GM18520 (cell line): ENCODE data around the gene PADI1.

Experiments used
- ATAC-seq: cut with Tn5 transposase; IDR thresholded peaks from one replicate; pipeline ENCODE4 v1.9.1; 2021; ENCODE audit not compliant: unreplicated experiment

PADI1 gene, protein sequence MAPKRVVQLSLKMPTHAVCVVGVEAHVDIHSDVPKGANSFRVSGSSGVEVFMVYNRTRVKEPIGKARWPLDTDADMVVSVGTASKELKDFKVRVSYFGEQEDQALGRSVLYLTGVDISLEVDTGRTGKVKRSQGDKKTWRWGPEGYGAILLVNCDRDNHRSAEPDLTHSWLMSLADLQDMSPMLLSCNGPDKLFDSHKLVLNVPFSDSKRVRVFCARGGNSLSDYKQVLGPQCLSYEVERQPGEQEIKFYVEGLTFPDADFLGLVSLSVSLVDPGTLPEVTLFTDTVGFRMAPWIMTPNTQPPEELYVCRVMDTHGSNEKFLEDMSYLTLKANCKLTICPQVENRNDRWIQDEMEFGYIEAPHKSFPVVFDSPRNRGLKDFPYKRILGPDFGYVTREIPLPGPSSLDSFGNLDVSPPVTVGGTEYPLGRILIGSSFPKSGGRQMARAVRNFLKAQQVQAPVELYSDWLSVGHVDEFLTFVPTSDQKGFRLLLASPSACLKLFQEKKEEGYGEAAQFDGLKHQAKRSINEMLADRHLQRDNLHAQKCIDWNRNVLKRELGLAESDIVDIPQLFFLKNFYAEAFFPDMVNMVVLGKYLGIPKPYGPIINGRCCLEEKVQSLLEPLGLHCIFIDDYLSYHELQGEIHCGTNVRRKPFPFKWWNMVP

DNA sequence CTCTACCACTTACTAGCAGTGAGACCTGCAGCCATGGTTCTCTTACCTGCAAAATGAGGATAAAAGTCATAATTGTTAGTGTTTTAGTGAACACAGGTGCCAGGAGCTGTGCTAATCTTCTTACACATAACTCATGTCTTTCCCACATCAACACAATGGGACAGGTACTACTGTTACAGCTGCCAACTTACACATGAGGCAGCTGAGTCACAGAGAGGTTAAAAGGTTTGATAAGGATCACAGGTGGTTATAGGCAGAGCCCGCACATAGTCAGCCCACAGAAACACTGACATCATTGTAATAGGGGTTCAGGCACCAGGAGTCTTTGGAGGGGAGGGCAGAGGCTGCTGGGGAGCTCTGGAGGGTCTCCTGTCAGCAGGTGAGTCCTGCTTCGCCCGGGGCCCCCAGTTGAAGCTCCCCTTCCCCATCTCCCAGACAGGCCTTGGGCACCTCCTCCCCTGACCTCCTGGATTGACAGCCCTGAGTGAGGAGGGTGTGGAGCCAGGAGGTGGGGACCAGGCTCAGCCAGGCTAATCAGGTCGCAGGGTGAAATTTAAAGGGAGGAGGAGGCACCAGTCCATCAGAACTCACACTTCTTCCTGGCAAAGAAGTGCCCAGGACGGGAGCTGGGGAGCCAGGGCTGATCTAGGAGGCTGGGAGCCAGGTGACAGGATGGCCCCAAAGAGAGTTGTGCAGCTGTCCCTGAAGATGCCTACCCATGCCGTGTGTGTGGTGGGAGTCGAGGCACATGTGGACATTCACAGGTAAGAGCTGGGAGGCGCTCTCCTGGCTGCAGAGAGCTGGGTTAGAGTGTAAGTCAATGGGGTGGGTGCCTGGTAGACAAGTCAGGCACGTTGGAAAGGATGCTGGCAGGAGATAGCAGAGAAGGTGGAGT, at the start of gene PADI1:
TSS of gene PADI1 (plus strand) at position 583 of the 895 bp plus-strand sequence. CDS start at position 673, 90 bp downstream.
- no peak for ATAC-seq

GRCh38 chr1:17155257-17155920, 49.5 kb upstream of the PADI1 start:
- no peak for ATAC-seq

GRCh38 chr1:17156108-17156507, 48.8 kb upstream of the PADI1 start:
- no peak for ATAC-seq

DNA sequence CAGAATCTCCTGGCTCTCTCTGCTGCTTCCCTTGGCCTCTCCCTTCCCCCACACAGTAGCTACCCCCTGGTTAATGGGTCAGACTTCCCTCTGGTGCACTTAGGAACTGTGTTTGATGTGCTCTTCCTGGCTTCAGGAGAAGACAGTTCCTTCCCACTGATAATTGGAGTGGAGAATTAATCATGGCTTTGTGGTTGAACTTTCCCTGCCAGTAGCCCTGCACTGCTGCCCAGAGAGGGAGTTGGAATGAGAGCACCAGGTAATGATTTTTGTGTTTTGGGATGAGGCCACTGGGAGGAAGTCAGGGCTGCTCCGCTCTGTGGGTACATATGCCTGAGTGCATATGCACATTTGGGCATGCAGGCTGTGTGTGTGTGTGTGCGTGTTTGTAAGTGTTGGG, 46.0 kb upstream of the PADI1 start:
- no peak for ATAC-seq

DNA sequence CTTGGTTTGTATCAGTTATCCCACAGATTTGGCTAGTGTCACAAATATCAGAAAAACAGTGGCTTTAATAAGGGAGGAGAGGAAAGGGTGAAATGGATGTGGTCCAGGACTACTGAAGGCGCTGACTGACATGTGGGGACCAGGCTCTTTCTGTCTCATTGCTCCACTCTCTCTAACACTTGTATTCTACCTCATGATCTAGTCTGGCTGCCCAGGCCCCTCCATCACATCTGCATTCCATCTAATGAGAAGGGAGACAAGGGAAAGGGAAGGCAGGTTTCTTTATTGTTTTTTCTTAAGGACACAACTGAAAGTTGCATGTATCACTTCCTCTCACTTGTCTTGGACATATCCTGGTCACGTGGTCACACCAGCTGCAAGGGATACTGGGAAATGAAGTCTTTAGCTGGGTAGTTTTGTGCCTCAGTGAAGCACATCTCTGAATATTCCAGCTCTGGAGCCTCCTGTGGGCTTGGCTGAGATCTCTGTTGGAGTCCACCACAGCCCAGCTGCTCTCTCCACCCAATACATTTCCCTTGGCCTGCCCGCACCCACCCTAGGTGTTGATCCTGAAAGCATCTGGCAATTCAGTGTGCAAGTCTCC, 43.7 kb upstream of the PADI1 start:
- no peak for ATAC-seq

DNA sequence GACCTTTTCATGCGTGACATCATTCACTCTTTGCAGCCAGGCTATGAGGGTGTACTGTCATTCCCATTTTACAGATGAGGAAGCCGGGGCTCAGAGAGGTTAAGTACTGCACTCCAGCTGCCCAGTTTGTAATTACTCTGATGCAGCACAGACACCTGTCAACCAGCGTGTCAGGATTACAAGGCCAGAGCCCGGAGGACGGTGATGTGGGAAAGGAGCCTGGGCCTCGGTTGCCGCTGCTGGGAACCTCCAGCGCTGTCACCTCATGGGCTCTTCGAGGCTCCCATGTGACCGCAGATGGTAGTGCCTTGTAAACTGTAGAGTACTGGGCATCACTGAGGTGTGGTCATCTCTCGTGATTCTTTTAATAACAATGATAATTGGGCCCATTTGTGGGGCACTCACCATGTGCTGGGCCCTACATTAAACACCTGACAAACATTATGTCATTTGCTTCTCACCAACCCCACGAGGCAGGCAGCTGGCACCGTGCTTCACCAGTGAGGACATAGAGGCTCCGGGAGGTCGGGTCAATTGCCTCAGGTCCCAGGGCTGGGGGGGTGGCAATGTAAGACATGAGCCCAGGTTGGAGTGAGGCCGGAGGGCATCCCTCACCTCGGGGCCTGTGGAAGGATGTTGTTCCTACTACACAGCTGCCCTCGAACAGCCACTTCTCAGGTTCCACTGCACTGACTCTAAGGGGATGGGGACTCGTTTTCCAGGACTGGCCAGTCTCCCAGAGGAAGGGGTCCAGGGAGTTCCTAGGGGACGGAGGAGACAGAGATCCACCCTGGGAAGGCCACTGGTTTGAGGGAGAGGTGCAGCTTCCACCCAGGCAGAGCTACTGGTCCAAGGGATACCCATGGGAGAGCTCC, 42.8 kb upstream of the PADI1 start:
- no peak for ATAC-seq

DNA sequence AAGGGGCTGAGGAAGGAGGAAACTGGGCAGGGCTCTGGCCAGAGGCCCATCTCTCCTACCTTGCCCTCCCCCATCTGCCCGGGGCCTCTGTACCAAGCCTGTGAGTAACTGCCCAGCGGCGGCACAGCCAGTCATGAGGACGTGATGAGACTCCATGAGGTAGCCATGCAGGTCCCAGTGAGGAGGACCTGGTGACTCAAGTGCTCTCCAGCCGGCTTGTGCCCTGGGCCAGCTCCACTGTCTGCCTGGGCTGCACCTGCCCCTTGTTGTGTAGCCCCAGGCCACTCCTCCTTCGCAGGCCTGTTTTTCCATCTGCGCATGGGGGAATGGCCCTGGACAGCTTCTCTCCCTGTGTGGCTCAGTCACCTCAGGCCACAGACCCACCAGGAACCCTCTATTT, 42.0 kb upstream of the PADI1 start:
- ATAC-seq: no peak

- ATAC-seq: no peak
Observed at GRCh38 chr1:17163371-17163770, 41.6 kb upstream of the PADI1 start.

DNA sequence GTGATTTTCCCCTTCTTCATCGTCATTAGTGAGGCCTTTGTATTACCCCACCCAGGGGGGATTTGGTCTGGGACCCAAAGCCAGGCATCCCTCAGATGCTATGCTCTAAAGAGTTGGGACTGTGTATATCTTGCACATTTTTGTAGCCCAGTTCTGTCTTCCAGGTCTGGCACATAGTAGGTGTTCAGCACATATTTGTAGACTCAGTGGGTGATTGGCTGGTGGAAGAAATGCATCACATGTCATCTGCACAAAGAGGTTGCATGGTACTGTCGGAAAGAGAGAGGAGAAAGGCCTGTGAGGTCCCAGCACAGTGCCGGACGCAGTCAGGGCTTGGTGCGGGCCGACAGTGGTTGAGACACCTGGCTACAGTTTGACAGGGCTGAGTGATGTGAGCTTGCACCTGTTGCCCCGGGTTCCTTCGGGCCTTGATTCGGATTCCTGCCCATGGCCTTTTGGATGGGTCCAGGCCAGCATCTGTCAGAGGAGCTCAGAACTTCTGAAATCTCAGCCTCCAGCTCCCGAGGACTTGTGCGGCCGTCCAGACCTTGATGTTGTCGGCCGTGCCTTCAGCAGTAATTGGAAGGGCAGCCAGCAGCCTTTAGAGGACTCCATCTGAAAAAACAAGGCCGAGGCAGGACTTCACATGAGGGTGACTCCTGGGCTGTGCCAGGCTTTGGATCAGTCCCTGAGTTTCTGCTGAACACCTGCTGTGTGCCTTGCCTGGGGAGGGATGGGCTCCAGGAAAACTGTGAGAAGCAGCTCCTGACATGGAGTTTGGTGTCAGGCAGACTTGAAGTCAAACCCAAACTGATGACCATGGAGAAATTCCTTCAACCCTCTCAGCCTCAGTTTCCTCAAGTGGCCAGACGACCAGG, 40.9 kb upstream of the PADI1 start:
- no peak for ATAC-seq

DNA sequence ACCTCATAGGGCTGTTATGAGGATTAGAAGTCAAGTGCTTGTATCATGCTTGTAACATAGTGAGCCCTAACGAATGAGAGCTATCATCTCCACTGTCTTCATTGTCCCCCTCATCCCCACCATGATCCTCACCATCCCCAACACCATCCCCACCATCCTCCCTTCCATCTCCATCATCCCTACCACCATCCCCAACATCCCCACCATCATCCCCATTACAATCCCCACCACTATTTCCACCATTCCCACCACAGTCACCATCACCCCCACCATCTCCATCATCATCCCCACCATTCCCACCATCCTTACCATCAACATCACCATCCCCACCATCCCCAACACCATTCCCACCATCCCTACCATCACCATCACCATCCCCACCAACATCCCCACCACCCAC, 39.1 kb upstream of the PADI1 start:
- ATAC-seq: no peak

DNA sequence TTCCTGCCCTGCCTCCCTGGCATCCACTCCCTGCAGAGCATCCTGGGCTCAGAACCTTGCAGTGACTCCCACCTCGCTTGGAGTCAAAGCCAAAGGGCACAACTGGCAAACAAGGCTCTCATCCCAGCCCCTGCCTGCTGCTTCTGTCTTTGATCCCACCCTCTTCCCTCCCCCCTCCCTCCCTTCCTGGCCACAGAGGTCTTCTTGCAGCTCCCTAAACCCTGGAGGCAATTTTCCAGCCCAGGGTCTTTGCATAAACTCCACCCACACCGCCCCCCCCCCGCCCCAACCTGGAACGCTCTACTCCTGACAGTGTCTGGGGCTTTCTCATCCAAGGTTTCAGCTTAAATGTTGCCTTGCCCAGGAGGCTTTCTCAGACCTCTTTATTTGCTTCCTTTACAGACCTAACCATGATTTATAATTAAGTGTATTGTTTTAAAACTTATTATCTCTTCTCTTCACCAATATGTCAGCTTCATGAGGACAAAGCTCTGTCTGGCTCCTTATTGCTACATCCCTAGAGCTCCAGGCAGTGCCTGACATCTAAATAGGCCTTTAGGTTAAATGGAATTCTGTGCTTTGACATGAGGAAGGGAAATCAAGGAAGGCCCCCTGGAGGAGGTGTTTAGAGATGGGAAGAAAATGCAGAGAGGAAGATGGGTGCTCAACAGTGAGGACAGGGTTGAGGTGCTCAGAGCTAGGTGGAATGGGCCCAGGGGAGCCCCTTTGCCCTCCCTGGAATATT, 37.7 kb upstream of the PADI1 start:
- ATAC-seq: no peak

- ATAC-seq: no peak
Observed at GRCh38 chr1:17167786-17168090, 37.2 kb upstream of the PADI1 start.

DNA sequence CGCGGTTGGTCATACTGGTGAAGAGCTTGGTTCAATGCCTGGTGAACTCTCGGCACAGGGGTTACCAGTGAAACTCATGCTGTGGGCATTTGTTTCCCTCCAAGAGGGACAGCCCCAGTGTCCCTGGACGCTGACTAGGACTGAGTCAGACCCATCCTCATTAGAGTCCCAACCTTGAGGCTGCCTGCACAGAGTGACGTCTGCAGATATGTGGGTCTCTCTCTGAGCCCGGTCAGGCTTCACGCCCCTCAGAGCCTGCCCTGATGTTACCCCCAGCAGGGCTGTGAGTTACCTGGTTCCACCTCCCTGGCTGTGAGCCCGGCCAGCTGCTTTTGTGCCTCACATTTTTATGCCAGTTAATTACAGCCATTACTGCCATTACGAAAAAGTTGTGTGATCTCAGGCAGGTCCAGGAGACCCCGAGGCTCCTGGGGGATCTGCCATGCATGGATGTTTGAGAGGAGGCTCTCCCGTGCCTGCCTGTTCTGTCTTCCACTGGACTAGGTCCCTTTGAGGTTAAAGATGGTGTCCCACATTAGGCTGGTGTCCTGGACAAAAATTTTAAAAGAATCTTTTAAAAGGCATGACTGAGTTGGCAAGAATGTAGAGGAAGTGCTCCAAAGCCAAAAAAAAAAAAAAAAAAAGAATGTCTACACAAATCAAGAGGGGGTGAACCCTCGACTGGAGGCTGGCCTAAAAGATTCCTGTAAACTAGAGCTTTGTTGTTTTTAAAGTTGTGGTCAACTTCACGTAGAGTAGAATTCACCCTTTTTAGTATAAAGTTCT, 36.6 kb upstream of the PADI1 start:
- ATAC-seq: no peak

GRCh38 chr1:17170571-17170970, 34.4 kb upstream of the PADI1 start:
- no peak for ATAC-seq

GRCh38 chr1:17173217-17173616, 31.7 kb upstream of the PADI1 start:
- ATAC-seq: no peak

- ATAC-seq: no peak
Observed at GRCh38 chr1:17176306-17177061, 28.4 kb upstream of the PADI1 start.

DNA sequence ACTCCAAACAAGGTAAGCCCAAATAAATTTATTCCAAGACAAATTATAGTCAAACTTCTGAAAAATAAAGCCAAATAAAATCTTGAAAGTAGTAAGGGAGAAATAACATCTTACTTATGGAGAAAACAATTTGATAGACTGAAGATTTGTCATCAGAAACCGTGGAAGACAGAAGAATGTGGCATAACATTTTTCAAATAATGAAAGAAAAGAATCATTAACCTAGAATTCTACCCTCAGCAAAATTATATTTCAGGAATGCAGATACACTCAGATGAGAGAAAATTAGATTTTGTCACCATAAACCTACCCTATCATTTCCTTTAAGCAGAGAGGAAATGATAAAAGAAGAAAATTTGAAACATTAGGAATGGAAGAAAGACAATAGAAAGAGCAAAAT, 27.3 kb upstream of the PADI1 start:
- no peak for ATAC-seq
